Central memory CD4-positive, alpha-beta T cell (primary cell): ENCODE data around the gene GHDC.
"Not testable (repeated sequence)": the region's sequence is repeated elsewhere in the genome, so short reads cannot be mapped to it uniquely, and the experiment has no call there.

ENCODE experiments used
- DNase-seq: peaks from one replicate; pipeline ENCODE4 v3.0.0; 2022

GHDC gene

DNA sequence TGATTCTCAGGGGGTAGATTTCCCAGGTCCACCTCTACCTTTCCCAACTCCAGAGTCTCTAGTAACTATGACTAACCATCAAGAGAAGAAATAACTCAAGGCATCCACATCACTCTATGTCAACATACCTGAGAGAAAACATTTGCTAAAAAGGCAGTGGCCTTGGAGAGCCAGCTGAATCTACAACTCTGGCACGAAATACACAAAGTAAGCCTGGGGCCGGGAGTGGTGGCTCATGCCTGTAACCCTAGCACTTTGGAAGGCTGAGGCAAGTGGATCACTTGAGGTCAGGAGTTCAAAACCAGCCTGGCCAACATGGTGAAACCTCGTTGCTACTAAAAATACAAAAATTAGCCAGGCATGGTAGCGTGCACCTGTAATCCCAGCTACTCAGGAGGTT lies 51.2 kb downstream of the GHDC start:
- DNase-seq = not testable (repeated sequence)

DNA sequence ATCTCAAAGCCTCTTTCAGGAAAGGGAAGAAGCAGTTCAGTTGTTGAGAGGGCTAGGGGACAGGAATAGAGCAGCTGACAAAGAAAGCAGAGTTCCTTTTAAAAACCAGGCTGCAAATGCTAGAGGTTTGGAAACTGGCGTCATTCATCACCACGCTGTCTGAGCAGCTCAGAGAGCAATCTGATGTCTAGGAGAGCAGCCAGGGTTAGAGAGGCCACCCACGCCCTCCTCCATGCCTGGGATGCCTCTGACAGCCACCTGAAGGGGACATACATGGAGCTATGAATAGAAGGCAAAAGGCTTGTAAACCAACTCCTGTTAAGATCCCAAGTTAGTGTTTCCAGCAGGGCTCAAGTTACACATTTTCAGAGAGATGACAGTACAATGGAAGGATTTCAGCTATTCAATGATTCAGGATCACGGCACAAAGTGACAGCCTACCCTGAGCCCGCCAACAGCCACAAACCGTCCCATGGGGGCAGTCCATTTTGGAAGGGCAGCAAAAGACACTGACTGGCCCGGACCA lies 51.9 kb downstream of the GHDC start:
- no peak for DNase-seq

DNA sequence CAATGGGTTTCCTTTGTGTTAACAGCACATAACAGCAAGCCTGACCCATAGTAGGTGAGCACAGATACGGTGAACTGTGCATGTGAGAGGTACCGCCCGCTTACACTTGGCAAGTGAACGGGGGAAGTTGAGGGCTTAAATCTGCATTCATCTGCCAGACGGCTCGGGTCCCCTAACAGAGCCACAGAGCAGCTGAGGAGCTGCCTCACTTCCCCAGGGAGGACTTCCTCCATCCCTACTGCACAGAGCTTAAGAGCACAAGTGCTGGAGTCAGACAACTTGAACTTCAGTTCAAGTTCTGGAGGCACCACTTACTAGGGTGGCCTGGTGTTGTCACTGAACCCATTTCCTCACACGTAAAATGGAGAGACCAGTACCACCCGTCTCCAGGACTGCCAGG lies 52.9 kb downstream of the GHDC start:
- no peak for DNase-seq

DNA sequence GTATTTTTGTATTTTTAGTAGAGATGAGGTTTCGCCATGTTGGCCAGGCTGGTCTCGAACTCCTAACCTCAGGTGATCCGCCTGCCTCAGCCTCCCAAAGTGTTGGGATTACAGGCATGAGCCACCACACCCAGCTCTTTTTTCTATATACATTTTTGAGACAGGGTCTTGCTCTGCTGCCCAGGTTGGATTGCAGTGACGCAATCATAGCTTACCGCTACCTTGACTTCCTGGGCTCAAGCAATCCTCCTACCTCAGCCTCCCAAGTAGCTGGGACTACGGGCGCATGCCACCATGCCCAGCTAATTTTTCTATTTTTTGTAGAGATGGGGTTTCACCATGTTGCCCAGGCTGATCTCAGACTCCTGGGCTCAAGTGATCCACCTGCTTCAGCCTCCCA lies 53.6 kb downstream of the GHDC start:
- not testable (repeated sequence) for DNase-seq
